ENCODE measurements around the gene ZNF568.

DNA sequence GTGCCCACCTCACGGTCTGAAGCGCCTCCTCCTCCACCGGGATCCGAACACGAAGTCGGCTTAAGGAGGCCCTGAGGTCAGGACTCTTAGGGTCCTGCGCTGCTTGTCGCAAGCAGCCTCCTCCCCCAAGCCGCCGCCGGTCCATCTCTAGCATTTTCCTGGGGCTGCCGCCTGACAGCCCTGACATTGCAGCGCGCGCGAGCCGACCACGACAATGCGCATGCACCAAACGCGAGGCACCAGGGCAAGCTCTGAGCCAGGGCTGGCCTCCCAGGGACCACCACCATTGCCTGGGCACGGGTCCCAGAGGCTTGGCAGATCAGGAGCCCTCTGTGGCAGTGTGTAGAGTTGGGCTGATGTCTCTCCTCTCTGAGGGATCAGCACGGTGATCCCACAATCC lies 98.3 kb downstream of the ZNF568 start:
- no peak for TF ChIP-seq EZH2 (IDR thresholded peaks at IDR 0.05)
- TF ChIP-seq, protein P1, sequence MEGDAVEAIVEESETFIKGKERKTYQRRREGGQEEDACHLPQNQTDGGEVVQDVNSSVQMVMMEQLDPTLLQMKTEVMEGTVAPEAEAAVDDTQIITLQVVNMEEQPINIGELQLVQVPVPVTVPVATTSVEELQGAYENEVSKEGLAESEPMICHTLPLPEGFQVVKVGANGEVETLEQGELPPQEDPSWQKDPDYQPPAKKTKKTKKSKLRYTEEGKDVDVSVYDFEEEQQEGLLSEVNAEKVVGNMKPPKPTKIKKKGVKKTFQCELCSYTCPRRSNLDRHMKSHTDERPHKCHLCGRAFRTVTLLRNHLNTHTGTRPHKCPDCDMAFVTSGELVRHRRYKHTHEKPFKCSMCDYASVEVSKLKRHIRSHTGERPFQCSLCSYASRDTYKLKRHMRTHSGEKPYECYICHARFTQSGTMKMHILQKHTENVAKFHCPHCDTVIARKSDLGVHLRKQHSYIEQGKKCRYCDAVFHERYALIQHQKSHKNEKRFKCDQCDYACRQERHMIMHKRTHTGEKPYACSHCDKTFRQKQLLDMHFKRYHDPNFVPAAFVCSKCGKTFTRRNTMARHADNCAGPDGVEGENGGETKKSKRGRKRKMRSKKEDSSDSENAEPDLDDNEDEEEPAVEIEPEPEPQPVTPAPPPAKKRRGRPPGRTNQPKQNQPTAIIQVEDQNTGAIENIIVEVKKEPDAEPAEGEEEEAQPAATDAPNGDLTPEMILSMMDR (IDR thresholded peaks at IDR 0.05): no peak
